ENCODE results near the gene H6PD.

H6PD gene

DNA sequence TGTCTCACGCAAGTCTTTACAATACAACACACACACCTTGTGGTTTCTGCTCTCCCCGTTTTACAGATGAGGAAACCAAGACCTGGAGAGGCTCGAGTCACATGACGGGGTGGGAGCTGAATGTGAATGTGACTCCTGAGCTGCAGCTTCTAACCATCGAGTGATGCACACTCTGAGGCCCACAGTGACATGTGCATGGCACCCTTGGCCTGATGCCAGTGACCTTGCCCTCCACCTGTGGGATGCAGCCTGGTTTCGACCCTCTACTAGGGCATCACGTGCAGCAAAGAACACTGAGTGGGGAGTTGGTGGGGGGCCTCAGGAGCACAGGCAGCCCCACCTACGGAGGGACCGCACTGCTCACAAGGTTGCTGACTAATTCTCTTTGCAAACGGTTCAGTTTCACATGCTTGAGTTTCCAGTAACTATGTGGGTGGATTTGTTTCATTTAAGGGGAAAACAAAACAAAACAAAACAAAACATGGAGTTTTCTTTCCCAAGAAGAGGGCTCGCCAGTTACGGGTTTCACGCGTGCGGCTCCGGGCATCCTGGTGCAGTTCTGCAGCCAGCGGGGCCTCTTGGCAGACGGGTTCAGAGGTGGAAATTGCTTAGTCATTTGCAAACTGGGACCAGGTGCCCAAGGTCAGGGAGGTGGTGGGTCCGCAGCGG lies 81.0 kb downstream of the H6PD start:
- peak overlapping the region in 2 of 3 experiments; percentile 62 to 73 for H3K27ac Mint-ChIP-seq
- H3K9me3 Mint-ChIP-seq, result no peaks in the 10 kb centered on the region
- peaks cover 53% of the 10 kb centered on the region for H3K4me1 Mint-ChIP-seq
- no peaks in the 10 kb centered on the region for H3K36me3 Mint-ChIP-seq (ENCODE audit: low read depth)
- H3K4me3 Mint-ChIP-seq, result no peak overlapping the region
- peaks cover 6% of the 10 kb centered on the region for H3K27me3 Mint-ChIP-seq (ENCODE audit: low read depth)
- TF ChIP-seq, protein P1, sequence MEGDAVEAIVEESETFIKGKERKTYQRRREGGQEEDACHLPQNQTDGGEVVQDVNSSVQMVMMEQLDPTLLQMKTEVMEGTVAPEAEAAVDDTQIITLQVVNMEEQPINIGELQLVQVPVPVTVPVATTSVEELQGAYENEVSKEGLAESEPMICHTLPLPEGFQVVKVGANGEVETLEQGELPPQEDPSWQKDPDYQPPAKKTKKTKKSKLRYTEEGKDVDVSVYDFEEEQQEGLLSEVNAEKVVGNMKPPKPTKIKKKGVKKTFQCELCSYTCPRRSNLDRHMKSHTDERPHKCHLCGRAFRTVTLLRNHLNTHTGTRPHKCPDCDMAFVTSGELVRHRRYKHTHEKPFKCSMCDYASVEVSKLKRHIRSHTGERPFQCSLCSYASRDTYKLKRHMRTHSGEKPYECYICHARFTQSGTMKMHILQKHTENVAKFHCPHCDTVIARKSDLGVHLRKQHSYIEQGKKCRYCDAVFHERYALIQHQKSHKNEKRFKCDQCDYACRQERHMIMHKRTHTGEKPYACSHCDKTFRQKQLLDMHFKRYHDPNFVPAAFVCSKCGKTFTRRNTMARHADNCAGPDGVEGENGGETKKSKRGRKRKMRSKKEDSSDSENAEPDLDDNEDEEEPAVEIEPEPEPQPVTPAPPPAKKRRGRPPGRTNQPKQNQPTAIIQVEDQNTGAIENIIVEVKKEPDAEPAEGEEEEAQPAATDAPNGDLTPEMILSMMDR (IDR thresholded peaks at IDR 0.05; ENCODE audit: unreplicated experiment in 3 of 3), result no peak

DNA sequence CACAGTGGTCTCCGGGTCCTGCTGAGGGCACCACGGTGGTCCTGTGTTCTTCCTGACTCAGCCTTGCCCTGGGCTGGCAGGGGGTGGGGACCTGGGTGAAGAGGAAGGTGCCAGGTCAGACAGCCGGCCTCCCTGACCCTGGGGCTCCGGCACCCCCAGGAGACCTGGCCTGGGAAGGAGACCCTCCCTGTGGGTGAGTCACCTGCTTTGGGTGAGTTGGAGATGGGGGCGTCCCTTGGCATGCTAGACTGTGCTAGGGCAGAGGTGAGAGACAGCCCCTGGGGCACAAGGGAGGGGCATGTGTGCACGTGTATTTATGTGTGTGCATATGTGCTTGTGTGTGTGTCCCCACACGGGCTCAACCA lies 81.5 kb downstream of the H6PD start:
- Mint-ChIP-seq H3K9me3 (no peaks in the 10 kb centered on the region), H3K4me1 (peaks cover 54% of the 10 kb centered on the region)

DNA sequence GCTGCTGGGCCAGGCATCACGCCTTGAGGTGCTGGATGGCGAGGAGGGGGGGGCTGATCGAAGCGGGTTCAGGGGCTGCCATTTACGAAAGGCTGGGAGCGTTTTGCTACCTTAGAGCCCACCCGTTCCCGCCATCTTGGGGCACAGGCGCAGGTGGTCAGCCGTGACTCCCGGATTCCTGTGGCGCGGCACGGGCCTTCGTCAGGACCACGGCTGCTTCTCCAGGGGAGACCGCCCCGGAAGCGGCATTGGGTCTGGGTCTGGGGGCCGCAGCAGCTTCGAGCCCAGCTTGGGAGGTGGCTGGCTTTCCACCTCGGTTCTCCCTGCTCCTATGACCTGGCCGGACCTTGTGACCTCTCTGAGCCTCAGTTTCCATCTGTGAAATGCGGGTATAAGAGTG lies 81.9 kb downstream of the H6PD start:
- no peaks in the 10 kb centered on the region for H3K9me3 Mint-ChIP-seq
- H3K36me3 Mint-ChIP-seq (ENCODE audit: low read depth), result no peaks in the 10 kb centered on the region
- TF ChIP-seq, protein P1 (IDR thresholded peaks at IDR 0.05; ENCODE audit: unreplicated experiment in 3 of 3), result no peak
- no peak overlapping the region for H3K4me3 Mint-ChIP-seq
- H3K27ac Mint-ChIP-seq, result no peak overlapping the region
- peaks cover 54% of the 10 kb centered on the region for H3K4me1 Mint-ChIP-seq
- H3K27me3 Mint-ChIP-seq (ENCODE audit: low read depth), result peaks cover 4% of the 10 kb centered on the region

More for the DNA sequence above, 81.5 kb downstream of the H6PD start:
- TF ChIP-seq, protein P1 (IDR thresholded peaks at IDR 0.05; ENCODE audit: unreplicated experiment in 3 of 3), result no peak
- peaks cover 6% of the 10 kb centered on the region for H3K27me3 Mint-ChIP-seq (ENCODE audit: low read depth)
- no peak overlapping the region for H3K4me3 Mint-ChIP-seq
- no peaks in the 10 kb centered on the region for H3K36me3 Mint-ChIP-seq (ENCODE audit: low read depth)
- peak overlapping the region in 1 of 3 experiments; percentile 73 for H3K27ac Mint-ChIP-seq

DNA sequence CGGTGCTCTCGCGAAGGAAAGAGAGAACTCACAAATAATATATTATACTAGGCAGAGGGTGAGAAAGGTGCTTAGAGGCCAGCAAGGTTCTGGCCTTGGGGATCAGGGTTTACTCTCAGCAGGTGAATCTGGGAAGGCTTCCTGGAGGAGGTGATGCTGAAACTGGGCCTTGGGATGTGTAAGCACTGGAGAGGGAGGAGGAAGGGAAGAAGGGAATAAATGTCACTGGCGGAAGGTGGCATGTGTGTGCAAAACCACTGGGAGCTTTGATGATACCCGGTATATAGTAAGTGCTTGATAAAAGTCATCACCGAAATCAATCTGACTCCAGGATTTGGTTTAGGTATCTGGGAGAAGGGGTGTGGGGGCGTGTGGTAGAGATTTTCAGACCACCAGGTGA lies 82.5 kb downstream of the H6PD start:
- Mint-ChIP-seq H3K27me3 (ENCODE audit: low read depth) (peaks cover 3% of the 10 kb centered on the region), H3K36me3 (ENCODE audit: low read depth) (no peaks in the 10 kb centered on the region), H3K9me3 (no peaks in the 10 kb centered on the region), H3K27ac (peak overlapping the region in 2 of 3 experiments; percentile 56 to 77), H3K4me1 (peaks cover 56% of the 10 kb centered on the region), H3K4me3 (no peak overlapping the region)
- TF ChIP-seq, protein P1 (IDR thresholded peaks at IDR 0.05; ENCODE audit: unreplicated experiment in 3 of 3), result no peak

DNA sequence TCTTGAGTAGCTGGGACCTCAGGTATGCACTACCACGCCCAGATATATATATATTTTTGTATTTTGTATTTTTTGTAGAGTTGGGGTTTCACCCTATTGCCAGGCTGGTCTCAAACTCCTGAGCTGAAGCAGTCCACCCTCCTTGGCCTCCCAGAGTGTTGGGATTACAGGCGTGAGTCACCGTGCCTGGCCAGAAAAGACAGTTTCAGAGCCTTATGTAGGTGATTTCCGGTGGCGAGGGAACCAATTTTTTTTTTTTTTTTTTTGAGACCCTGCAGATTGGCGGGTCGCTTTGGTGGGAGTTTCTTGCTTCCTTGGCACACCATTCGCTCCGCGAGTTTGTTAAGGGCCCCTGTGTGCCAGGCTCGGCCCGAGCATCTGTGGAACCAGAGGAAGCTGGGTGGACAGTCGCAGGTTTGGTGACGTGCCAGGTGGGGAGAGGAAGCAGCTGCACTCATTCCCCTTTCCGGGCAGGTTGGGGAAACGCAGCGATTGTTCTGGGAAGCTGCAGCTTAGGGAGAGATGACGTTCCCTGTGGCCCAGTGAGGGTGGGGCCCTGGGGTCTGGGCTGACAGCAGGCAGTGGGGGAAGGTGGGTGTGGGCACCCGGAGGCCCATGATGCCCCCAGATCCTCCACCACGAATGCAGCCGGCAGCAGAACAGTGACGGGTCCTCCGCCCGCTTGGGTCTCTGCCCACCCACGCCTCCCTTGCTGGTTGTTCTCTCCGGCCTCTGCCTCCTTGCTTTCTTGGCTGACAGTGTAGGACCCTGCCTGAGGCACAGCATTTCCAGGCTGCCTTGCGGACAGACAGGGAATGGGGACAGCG lies 83.2 kb downstream of the H6PD start:
- Mint-ChIP-seq H3K27ac (peak overlapping the region in 2 of 3 experiments; percentile 56 to 77), H3K36me3 (ENCODE audit: low read depth) (no peaks in the 10 kb centered on the region)

More for the DNA sequence above, 83.2 kb downstream of the H6PD start:
- H3K4me1 Mint-ChIP-seq, result peaks cover 49% of the 10 kb centered on the region
- H3K4me3 Mint-ChIP-seq, result no peak overlapping the region
- TF ChIP-seq, protein P1 (IDR thresholded peaks at IDR 0.05; ENCODE audit: unreplicated experiment in 3 of 3), result no peak
- no peaks in the 10 kb centered on the region for H3K9me3 Mint-ChIP-seq
- H3K27me3 Mint-ChIP-seq (ENCODE audit: low read depth), result peaks cover 3% of the 10 kb centered on the region

All from nephron (organoid).